Stimulated activated CD4-positive, alpha-beta T cell treated with anti-CD3 and anti-CD28 coated beads, Interleukin-2, amount 100 ng/mL, for 4 hours (primary cell): ENCODE measurements around the gene PPM1B.
"Not testable (repeated sequence)": the region's sequence is repeated elsewhere in the genome, so short reads cannot be mapped to it uniquely, and the experiment has no call there.

ENCODE experiments used
- DNase-seq: peaks from one replicate; pipeline ENCODE4 v3.0.0-alpha.2; 2020; ENCODE audit warnings: low read depth

The PPM1B gene

DNA sequence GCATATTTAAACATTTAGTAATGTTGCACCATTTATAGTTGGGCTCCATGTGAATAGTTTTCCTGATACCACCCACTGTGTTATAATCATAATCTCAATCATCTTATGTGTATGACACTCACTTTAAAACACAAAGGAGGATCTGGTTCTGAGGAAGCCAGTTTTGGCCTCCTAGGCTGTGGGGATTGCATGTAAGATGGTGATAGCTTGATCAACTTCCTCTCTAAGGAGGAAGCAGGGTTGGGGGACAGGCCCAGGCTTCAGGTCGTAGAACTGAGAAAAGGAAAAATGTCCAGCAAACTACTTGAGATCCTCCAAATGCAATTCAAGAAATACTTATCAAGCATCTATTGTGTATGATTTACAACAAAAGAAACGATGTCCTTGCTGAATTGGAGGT, 4.9 kb upstream of the PPM1B start:
- DNase-seq = no peak

DNA sequence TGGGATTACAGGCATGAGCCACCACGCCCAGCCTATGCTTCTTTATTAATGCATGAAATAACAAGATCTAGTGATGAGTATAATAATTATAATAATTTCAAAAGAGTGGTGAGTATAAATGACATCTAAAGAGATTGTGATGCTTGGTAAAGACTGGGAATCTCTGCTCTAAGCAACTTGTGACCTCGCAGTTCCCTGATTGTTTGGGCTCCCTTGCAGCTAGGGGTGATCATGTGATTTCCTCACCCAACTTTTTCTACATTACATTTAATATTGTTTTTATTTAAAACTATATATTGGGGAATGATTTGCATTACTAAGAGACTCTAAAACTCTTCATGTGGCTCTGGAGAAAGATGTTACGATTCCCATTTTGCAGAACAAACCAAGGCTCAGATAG, 4.1 kb upstream of the PPM1B start:
- DNase-seq = no peak

DNA sequence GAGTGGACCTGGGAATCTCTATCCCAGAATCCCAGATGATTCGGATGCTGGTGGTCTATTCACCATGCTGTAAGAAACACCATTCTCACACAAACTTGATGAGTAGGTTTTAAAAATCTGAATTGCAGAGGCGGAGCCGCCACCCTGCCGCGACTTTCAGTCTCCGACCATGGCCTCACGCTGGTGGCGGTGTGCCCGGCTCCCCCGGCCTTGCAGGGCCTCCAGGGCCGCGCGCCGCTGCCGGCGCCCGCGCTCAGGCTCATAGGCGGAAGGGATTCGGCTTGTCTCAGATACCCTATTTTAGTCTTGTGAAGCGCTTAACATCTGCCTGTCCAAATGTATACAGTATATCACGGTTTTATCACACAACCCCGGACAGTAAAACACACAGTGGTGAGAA, 2.6 kb upstream of the PPM1B start:
- DNase-seq = no peak

DNA sequence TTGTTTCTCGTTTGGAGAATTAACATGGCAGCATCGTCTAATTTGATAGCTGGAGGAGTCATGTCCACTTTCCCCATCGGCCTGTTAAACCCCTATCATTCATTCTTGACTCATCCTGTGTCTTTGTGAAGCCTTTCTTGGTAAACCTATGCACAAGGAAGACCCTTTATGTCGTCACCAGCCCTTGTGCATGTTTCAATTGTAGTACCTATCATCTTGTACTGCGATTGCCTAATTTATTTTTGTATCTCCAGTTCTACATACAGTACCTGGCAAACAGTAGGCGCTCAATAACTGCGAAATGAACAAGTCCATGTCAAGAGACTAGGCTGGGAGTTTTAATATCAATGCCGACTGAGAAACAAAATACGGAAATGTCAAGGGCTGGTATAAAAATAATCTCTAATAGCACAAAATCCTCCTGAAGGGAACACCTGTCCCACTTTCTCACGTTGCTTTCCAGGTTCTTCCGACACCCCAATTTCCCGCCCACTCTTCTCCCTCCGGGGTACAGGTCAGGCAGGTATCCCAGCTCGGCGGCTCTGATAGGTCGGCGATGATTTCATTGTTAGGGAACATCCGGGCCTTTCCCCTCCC, 1.3 kb upstream of the PPM1B start:
- no peak for DNase-seq

DNA sequence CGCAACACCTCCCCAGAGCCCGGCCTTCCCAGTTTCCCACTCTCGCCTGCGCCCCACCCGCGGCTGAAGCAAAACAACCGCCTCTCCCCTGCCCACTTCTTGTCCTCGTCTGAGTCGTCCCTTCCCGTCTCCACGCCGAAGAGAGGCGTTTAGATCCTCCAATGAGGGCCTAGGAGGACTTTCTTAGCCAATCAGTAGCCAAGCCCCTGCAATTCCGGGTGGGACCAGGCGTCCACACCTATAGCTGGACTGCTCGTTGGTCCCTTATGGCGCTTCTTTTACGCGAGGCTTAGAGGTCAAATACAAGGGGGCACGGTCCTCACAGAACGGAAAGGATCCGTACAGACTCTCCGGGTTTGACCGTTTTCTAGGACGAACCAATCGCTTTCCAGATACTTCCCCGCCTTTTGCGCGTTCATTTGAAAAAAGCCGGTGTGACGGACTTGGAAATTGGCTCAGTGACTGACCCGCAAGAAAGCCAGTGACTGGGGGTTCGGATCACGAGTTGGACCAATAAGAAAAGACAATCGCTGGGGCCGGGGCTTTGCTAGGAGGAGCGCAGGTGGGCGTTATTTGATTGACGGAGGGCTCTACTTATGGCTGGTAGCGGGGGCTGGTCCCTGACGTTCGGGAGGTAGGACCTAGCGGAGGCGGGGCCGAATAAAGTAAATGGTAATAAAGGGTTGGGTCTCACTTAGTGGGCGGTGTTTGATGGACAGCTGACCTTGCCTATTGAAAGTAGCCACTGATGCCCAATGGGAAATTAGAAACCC, 581 bp upstream of the PPM1B start:
- peak; percentile 97 for DNase-seq

DNA sequence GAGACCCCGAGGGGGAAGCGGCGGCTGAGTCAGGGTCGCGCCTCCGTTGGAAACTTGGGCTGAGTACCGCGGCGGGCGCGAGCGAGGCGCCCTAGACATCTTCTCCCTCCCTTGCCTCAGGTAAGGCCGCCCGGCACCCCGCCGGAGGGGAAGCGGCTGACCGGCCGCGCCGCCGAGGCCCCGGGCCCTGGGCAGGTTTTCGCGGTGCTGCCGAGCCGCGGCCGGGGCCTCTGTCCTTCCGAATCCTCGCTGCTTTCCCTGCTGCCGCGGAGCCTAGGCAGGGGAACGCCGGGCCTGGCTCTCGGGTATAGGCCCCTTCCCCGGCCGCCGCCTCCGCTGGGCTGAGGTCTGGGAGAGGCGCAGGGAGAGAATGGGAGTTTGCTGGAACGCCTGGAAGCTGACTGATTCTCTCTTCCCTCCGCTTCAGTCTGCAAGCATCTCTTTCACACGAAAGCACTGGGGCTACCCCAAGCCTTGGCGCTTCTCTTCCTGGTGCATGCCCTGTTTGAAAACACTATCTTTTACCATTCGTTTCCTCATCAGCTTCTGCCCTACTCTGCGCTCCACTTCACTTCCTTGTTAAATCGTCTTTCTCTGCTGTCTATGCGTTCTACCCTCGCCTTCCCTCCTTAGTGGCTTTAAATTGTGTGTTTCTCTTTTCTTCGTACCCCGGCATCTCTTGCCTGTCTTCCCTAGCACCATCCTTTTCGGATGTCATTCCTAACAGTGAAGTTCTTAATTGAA, 652 bp downstream of the PPM1B start:
- DNase-seq = no peak

DNA sequence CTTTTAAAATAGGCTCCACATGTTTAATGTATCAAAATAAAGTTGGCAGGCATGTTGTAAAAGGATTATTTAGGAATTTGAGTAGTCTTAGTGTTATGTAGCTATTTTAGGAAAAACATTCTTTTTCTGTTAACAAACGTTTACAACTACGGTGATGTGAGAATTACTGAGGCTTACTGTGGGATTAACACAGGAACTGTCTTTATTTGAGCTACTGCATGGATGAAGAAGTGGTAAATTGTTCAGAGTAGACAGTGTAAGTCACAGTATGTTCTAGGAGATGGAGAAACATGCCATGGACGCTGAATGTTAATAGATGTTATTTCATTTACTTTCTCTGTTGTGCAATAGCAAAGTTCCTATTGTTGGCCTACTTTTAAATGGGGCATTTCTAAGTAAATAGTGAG, 1.6 kb downstream of the PPM1B start:
- DNase-seq = no peak

DNA sequence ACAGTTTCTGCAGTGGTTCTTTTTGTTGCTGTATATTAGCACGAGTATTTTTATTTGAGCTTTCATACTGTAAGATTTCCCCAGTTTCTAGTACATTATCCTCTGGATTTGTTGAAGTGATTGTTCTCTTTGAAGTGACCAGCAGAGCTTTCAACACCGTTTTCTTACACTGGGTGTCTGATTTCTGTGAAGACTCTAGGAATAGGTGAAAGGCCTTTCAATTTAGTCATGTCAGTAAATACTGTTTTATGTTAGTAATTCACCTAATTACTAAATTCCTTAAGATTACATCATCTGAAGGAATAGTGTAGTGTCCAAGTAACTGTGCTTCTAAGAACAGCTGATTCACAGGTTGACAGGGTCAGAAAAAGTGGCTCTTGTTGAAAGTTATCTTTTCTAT, 2.3 kb downstream of the PPM1B start:
- DNase-seq = no peak

DNA sequence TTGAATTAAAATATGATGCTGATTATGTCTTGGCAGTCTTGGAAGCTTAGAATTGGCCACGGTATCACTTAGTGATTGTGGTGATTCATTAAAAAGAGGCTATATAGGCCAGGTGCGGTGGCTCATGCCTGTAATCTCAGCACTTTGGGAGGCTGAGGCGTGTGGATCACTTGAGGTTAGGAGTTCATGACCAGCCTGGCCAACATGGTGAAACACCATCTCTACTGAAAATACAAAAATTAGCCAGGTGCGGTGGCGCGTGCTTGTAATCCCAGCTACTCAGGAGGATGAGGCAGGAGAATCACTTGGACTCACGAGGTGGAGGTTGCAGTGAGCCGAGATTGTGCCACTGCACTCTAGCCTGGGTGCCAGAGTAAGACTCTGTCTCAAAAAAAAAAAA, 2.8 kb downstream of the PPM1B start:
- DNase-seq = not testable (repeated sequence)

DNA sequence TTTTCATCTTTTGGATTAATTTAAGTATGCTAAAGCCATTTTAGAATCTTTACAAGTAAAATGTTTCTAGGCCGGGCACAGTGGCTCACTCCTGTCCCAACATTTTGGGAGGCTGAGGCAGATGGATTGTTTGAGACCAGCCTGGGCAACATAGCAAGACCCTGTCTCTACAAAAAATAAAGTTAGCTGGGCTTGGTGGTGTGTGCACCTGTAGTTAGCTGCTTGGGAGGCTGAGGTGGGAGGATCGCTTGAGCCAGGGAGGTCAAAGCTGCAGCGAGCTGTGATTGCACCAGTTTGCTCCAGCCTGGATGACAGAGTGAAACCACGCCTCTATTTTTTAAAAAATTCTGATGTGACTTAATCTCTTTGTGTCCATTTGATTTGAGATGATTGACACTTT, 3.9 kb downstream of the PPM1B start:
- DNase-seq = no peak

DNA sequence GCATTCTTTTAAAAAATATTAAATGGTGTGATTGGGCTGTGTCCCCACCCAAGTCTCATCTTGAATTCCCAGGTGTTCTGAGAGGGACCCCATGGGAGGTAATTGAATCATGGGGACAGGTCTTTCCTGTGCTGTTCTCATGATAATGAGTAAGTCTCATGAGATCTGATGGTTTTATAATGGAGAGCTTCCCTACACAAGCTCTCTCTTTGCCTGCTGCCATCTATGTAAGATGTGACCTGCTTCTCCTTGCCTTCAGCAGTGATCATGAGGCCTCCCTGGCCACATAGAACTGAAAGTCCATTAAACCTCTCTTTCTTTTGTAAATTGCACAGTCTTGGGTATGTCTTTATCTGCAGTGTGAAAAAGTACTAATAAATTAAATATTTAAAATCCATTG, 10.3 kb downstream of the PPM1B start:
- DNase-seq = no peak

DNA sequence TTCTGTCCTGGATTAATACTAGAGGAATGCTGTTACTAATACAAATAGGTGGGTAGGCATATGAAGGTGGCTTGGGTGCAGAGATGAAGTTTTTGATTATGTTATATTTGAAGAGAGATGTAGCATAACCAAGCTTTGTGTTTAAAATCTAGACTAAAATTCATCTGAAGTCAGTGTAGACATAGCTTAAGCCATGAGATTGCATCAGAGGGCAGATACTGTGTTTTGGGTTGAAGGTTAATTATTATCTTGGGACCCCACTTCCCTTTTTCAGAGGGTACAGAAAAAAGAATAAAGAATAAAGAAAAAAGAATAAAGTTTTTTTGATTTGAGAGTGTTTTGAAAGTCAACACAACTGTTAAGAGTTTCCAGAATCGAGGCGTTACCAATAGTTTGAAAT, 13.0 kb downstream of the PPM1B start:
- no peak for DNase-seq

DNA sequence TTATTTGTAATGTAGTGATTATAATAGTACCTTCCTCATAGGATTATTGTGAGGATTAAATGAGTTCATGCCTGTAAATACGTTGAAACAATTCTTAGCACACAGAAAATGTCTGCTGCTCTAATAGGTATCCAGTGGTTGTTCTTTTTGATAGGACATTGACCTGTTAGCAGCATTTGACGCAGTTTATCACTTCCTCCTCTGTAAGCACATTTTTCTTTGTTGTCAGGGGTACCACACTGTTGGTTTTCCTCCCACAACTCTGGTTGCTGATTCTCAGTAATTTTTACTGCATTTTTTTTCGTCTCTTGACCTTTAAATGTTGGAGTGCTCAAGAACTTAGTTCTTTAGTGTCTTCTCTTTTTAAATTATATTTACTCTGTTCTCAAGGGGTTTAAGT, 15.4 kb downstream of the PPM1B start:
- no peak for DNase-seq

DNA sequence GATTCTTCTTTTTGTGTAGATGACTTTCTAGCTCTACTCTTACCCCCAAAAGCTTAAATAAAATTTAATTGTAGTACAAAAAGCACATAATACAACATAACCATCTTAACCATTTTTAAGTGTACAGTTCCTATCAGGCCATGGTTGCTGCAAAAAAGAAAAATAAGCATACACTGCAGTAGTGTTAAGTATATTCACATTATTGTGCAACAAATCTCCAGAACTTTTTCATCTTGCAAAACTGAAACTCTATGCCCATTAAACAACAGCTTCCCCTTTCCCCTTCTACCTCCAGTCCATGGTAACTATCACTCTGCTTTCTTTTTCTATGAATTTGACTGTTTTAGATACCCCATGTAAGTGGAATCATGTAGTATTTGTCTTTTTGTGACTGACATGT, 18.1 kb downstream of the PPM1B start:
- no peak for DNase-seq

DNA sequence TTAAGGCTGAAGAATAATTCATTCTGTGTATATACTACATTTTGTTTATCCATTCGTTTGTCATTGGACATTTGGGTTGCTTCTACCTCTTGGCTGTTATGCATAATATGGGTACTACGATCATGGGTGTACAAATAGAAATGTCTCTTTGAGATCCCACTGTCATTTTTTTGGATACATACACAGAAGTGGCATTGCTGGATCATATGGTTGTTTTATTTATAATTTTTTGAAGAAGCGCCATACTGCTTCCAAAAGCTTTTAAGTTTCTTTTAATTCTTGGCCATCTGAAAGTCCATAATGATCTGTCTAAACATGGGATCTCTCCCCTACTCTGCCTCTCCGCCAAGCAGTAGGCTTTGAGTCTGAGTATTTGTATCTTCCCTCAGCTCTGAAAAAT, 18.6 kb downstream of the PPM1B start:
- DNase-seq = no peak

DNA sequence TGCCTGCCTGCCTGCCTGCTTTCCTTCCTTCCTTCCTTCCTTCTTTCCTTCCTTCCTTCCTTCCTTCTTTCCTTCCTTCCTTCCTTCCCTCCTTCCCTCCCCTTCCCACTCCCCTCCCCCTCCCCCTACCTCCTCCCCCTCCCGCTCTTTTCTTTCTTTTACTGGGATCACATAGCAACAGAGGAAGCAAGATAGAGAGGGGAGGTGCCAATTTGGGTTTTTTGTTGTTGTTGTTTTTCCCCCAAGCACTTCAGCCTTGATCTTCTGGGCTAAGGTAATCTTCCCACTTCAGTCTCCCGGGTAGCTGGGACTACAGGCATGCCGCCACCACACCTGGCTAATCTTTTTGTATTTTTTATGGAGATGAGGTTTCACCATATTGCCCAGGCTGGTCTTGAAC, 20.0 kb downstream of the PPM1B start:
- DNase-seq = no peak

DNA sequence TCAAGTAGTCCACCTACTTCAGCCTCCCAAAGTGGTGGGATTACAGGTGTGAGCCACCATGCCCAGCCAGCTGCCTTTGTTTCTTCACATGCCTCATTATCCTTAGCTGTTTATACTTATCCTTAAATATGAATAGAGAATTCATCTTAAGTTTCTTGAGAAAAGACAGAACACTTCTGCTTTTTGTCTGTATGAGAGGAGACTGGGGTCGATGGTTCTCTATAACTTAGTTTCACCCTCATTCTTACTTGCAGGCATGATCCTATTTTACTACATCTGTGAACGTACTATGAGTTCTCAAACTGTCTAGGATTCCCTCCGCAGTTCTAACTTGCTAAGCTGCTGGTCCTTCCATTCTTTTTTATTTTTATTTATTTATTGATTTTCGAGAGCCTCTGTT, 20.4 kb downstream of the PPM1B start:
- no peak for DNase-seq

DNA sequence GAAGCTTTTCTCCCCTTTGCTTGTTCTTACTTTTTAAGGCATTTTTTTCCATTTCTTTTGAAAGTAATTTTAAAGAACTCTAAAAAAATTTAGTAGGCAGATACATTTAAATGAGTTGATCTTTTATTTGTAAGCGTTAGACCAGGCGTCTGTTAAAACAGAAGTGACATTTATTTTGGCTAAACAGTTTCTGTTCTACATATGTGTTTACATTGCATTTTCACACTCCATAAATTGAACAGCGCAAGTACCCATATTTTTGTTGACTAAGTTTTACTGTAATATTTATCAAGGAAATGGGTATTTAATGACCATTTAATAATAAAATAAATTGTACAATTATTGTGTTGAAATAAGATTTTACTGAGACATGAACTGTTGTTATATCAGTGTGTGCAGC, 21.9 kb downstream of the PPM1B start:
- DNase-seq = no peak

DNA sequence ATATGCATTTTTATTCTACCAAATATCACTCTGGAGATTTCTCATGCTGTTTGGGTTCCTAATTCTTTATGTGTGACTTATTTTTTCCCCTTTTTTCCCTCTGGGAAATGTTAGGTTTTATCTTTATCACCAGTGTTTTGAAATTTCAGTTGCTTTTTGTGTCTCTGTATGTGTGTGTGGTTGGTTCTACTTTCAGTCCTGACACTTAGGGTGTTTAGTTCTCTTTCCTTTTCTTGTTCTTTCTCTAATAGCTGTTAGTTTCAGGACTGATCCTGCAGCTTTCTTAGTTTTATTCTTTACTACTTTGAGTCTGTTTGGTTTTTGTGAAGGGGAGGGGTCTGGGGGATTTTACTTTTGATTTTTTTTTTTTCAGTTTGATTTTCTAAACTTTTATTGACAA, 23.1 kb downstream of the PPM1B start:
- DNase-seq = no peak

DNA sequence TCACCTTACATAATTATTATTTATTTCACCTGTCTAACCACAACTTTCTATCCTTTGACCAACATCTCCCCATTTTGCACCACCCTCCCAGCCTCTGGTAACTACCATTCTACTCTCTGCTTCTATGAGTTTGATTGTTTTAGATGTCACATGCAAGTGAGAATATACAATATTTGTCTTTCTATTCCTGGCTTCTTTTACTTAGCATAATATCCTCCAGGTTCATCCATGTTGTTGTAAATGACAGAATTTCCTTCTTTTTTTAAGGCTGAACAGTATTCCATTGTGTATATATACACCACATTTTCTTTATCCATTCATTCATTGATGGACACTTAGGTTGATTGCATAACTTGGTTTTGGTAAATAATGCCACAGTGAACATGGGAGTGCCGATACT, 24.0 kb downstream of the PPM1B start:
- no peak for DNase-seq

DNA sequence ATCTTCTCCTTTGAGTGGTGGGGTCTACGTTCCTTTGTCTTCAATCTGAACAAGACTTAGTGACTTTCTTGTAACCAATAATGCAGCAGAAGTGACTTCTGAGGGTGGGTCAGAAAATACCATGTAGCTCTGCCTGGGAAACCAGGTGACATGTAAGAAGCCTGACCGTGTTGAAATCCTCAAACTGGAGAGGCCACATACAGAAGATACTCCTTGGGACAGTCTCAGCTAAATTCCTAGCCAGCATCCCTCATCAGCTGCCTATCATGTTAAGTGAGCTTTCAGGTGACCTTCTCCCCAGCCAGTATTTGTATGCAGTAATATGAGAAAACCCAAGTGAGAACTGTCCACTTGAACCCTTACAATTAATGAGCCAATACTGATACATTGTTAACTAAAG, 27.0 kb downstream of the PPM1B start:
- no peak for DNase-seq

DNA sequence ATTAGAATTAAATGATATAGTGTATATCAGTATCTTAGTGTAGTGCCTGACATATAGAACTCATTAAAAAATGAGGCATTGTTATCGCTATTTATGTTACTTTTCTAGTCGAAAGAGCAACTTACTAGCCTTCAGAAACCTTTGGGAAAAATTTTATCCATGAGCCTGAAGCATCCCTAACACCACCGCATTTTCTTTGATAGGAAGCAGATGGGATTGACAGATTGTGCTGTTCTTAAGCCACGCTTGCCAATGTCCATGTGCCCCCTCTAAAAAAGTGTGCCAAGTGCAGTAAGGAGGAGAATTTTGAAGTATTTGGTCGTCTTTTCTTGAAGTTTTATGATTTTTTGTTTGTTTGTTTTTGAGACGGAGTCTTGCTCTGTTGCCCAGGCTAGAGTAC, 29.1 kb downstream of the PPM1B start:
- no peak for DNase-seq

DNA sequence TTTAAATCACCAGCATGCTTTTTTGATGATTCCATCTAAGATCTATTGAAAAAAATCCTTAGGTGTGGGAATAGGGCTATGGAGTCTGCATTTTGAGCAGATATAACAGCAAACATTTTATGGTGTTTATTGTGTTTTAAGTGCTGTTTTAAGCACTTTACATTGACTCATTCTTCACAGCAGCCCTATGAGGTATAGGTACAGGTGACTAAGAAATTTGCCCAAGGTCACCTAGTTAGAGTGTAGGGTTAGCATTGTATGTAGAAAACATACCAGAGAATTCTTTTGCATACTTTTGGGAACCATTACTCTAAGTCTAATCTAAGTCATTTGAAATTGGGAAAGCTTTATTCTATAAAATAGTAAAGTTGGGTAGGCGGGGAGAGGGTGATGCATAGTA, 31.3 kb downstream of the PPM1B start:
- DNase-seq = no peak

DNA sequence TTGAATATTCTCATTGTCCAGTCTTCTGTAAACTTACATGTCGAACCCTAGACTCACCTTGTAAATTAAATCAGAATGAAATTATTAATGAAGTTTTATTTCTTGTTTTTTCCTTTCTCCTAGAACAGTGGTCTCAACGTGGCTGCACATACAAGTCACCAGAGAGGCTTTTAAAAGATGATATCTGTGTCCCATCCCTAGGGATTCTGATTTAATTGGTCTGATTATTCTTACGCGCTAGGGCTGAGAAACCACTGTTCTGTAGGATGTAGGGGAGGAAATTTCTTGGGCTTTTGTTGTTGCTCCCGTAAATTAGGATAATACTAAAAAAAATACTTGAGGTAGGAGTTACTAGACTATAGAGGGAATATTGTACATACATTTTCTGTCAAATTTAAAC, 32.1 kb downstream of the PPM1B start:
- DNase-seq = no peak
